NCI-H1436 (cell line): ENCODE data around the gene TRMO.

Experiments
- DNase-seq: peaks from one replicate; lab custom pipeline; 2025; lab: John Stamatoyannopoulos, UW

The TRMO gene

GRCh38 chr9:97859346-97859745, 63.0 kb downstream of the TRMO start:
- no peak for DNase-seq

- DNase-seq = no peak
Observed at GRCh38 chr9:97858826-97859225, 63.5 kb downstream of the TRMO start.

- no peak for DNase-seq
Observed at GRCh38 chr9:97858393-97858713, 63.9 kb downstream of the TRMO start.

- DNase-seq = no peak
Observed at GRCh38 chr9:97857606-97858392, 64.5 kb downstream of the TRMO start.

- no peak for DNase-seq
Observed at GRCh38 chr9:97856857-97857605, 65.3 kb downstream of the TRMO start.

- DNase-seq = no peak
Observed at GRCh38 chr9:97855899-97856298, 66.4 kb downstream of the TRMO start.

- DNase-seq = no peak
Observed at GRCh38 chr9:97855486-97855875, 66.8 kb downstream of the TRMO start.

- no peak for DNase-seq
Observed at GRCh38 chr9:97854696-97855485, 67.4 kb downstream of the TRMO start.
